GM12878 (cell line): ENCODE measurements around the gene IL17RA.

Experiments used
- CTCF ChIP-seq, 3 experiments: IDR thresholded peaks in 2 of 3; conservative IDR thresholded peaks in 1 of 3; 2 replicates each; pipeline ENCODE4 v1.5.1; 2011; ENCODE audit warnings: low read depth in 3 of 3, low read length in 3 of 3, mild to moderate bottlenecking in 3 of 3, control low read depth in 2 of 3, moderate library complexity in 2 of 3, inconsistent platforms in 1 of 3, mixed read lengths in 1 of 3; ENCODE audit not compliant: control insufficient read depth in 2 of 3, insufficient read depth in 1 of 3; ENCODE audit errors: extremely low read depth in 1 of 3
- E4F1 ChIP-seq: fragments of 450-650 bp; IDR thresholded peaks from 2 replicates; pipeline ENCODE4 v1.6.1; 2018; ENCODE audit warnings: borderline replicate concordance, mild to moderate bottlenecking; ENCODE audit not compliant: partially characterized antibody
- EGR1 ChIP-seq, 2 experiments: IDR thresholded peaks; 1 replicate in 1 of 2; 2 replicates in 1 of 2; pipeline ENCODE4 v1.6.1; 2011 to 2012; ENCODE audit warnings: low read depth in 2 of 2, low read length in 2 of 2, borderline replicate concordance in 1 of 2, mild to moderate bottlenecking in 1 of 2, moderate library complexity in 1 of 2
- POLR2AphosphoS5 ChIP-seq: IDR thresholded peaks from 2 replicates; pipeline ENCODE4 v1.6.1; 2011; ENCODE audit warnings: mild to moderate bottlenecking, low read length, inconsistent platforms
- REST ChIP-seq: IDR thresholded peaks from 2 replicates; pipeline ENCODE4 v1.6.1; 2012; ENCODE audit warnings: mild to moderate bottlenecking, low read depth, low read length
- ZNF384 ChIP-seq: IDR thresholded peaks from 2 replicates; pipeline ENCODE4 v1.6.1; 2012; ENCODE audit warnings: low read depth, mild to moderate bottlenecking, low read length, improper control_type of control experiment, borderline replicate concordance

GRCh38 chr22:17072877-17073276, 11.9 kb upstream of the IL17RA start:
- no peak for TF ChIP-seq REST
- no peak for TF ChIP-seq CTCF (IDR thresholded peaks at IDR 0.05 in 2 of 3, conservative IDR thresholded peaks at IDR 0.05 in 1 of 3; ENCODE audit: control insufficient read depth in 2 of 3, extremely low read depth in 1 of 3, insufficient read depth in 1 of 3, low read depth in 3 of 3, low read length in 3 of 3)
- no peak for TF ChIP-seq E4F1
- TF ChIP-seq EGR1 (IDR thresholded peaks at IDR 0.05; ENCODE audit: borderline replicate concordance in 1 of 2, low read depth in 2 of 2, low read length in 2 of 2): no peak
- TF ChIP-seq ZNF384: no peak
- no peak for TF ChIP-seq POLR2AphosphoS5
